GM12801 (cell line): ENCODE measurements around the gene KCTD11.

ENCODE experiments used
- TF ChIP-seq, protein P1 (sequence below): IDR thresholded peaks from one replicate; pipeline ENCODE4 v1.5.1; 2011; ENCODE audit warnings: control low read depth; ENCODE audit not compliant: insufficient read length; ENCODE audit errors: extremely low read depth

KCTD11 gene

DNA sequence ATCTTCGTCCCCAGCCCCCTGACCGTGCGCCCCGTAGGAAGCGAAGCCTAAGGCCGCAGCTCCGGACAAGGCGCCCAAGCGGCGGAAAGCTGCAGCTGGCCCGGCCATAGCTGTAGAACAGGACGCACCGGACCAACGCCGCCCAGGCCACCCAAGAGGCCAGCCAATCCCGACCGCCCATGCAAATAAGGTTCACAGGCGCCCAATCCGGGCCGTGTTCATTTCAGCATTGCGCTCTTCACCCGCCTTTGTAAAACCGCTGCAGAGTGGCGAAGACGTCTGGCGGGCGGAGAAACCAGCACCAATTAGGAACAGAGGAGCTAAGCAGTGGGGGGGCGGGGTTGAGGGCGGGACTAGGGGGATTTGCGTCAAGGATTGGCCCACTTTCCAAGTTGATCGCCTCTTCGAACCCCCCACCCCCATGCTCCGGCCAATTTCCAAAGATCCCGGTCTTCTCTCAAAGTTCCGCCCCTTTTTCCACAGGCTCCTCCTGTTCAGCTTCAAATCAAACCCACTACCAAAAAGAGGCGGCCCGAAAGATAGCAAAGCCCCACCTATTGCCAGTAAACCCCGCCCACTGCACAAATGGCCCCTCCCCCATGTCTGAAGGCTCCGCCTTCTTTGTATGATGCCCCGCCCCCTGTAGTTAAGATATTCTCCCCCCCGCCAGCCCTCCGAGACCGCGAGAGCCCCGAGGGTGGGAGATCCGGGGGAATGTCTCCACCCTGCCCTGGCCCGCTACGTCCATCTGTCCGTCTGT lies 52.2 kb downstream of the KCTD11 start, which contains the start of gene TMEM256:
Gene TMEM256, minus strand, starts transcription at position 121 of the 760 bp plus-strand sequence. Its CDS starts 13 bp downstream, at position 108.
- TF ChIP-seq, protein P1, sequence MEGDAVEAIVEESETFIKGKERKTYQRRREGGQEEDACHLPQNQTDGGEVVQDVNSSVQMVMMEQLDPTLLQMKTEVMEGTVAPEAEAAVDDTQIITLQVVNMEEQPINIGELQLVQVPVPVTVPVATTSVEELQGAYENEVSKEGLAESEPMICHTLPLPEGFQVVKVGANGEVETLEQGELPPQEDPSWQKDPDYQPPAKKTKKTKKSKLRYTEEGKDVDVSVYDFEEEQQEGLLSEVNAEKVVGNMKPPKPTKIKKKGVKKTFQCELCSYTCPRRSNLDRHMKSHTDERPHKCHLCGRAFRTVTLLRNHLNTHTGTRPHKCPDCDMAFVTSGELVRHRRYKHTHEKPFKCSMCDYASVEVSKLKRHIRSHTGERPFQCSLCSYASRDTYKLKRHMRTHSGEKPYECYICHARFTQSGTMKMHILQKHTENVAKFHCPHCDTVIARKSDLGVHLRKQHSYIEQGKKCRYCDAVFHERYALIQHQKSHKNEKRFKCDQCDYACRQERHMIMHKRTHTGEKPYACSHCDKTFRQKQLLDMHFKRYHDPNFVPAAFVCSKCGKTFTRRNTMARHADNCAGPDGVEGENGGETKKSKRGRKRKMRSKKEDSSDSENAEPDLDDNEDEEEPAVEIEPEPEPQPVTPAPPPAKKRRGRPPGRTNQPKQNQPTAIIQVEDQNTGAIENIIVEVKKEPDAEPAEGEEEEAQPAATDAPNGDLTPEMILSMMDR = no peak
